ENCODE data around the gene NKIRAS2.
A peak's percentile ranks its signal among the peaks of the same experiment; 100 is the strongest.
"Not testable (repeated sequence)": the region's sequence is repeated elsewhere in the genome, so short reads cannot be mapped to it uniquely, and the experiment has no call there.

NKIRAS2 gene

DNA sequence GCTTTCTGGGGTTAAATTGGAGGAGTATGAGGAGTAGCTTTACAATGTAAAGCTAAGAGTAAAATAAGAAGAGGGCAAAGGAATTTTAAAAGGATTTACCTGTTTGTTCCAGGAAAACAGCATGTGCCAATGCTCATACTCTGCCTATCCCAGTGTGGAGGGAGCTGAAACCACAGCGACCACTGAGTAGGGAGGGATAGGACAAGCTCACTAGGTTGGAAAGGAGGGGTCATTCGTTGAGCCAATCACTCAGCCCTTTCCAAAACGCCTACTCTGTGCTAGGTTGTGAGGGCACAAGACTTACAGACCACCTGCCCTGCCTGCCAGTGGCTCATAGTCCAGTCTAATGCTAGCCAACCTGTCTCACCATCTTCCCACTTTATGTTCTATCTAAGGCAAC, 1.6 kb upstream of the NKIRAS2 start:
- peak overlapping the region; percentile 100 for H3K4me3 ChIP-seq (ENCODE audit: low read depth, low read length)
- no peak for DNase-seq (ENCODE audit: low read depth)
- TF ChIP-seq, protein P1, sequence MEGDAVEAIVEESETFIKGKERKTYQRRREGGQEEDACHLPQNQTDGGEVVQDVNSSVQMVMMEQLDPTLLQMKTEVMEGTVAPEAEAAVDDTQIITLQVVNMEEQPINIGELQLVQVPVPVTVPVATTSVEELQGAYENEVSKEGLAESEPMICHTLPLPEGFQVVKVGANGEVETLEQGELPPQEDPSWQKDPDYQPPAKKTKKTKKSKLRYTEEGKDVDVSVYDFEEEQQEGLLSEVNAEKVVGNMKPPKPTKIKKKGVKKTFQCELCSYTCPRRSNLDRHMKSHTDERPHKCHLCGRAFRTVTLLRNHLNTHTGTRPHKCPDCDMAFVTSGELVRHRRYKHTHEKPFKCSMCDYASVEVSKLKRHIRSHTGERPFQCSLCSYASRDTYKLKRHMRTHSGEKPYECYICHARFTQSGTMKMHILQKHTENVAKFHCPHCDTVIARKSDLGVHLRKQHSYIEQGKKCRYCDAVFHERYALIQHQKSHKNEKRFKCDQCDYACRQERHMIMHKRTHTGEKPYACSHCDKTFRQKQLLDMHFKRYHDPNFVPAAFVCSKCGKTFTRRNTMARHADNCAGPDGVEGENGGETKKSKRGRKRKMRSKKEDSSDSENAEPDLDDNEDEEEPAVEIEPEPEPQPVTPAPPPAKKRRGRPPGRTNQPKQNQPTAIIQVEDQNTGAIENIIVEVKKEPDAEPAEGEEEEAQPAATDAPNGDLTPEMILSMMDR (conservative IDR thresholded peaks at IDR 0.05; ENCODE audit: low read depth, low read length) = no peak

DNA sequence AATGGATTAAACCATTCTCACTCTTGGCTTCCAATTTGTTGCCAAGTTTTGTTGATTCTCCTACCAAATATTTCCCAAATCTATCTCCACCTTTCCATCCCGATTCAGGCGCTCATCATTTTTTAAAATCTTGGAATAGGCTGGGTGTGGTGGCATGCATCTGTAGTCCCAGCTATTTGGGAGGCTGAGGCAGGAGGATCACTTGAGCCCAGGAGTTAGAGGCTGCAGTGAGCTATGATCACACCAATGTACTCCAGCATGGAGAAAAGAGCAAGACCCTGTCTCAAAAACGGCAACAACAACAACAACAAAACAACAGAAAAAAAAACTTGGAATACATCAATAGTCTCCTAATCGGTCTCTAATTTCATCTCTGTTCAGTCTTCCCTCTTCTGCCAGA, 902 bp upstream of the NKIRAS2 start:
- TF ChIP-seq, protein P1 (conservative IDR thresholded peaks at IDR 0.05; ENCODE audit: low read depth, low read length) = no peak
- no peak for DNase-seq (ENCODE audit: low read depth)
- no peak overlapping the region for H3K4me3 ChIP-seq (ENCODE audit: low read depth, low read length)

DNA sequence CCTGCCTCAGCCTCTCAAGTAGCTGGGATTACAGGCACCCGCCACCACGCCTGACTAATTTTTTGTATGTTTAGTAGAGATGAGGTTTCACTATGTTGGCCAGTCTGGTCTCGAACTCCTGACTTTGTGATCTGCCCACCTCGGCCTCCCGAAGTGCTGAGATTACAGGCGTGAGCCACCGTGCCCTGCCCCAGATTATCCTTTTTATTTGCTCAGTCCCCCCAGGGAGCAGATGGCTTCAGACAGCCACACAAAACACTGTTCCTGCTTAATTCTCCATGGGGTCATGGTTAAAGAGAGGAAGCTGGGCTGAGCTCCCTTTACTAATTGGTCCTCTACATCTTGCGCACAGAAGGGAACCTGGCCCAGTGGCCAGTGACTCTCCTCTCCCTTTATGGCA, 955 bp downstream of the NKIRAS2 start:
- H3K4me3 ChIP-seq (ENCODE audit: low read depth, low read length) = peak overlapping the region; percentile 91
- DNase-seq (ENCODE audit: low read depth) = not testable (repeated sequence)

DNA sequence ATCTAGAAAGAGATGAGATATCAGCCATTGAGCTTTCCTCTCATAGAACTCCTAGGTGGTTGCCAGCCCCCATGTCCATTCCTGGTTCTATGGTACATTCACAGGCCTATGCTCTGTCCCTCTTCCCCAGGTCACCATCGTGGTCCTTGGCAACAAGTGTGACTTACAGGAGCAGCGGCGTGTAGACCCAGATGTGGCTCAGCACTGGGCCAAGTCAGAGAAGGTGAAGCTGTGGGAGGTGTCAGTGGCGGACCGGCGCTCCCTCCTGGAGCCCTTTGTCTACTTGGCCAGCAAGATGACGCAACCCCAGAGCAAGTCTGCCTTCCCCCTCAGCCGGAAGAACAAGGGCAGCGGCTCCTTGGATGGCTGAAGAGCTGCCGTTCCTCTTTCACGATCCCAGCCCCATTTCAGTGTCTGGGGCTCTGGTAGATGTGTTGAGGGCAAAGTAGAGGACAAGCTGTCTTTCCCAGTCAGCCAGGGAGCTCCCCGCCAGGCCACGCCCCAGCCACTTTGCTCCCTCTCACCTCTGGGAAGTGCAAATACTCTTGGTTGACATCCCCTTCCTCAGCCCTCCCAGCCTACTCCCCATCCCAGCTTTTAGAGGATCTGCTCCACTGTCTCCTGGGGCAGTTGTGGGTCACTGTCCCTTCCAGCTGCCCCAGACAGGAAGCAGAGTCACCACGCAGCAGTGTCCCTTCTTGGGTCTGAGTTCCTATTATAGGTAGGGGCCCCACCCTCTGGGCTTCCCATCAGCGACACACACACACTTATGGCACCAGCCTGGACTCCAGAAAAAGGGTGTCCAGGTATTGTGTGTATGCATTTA, 3.8 kb downstream of the NKIRAS2 start:
- DNase-seq (ENCODE audit: low read depth) = no peak
- H3K4me3 ChIP-seq (ENCODE audit: low read depth, low read length) = no peak overlapping the region
- TF ChIP-seq, protein P1 (conservative IDR thresholded peaks at IDR 0.05; ENCODE audit: low read depth, low read length) = no peak

DNA sequence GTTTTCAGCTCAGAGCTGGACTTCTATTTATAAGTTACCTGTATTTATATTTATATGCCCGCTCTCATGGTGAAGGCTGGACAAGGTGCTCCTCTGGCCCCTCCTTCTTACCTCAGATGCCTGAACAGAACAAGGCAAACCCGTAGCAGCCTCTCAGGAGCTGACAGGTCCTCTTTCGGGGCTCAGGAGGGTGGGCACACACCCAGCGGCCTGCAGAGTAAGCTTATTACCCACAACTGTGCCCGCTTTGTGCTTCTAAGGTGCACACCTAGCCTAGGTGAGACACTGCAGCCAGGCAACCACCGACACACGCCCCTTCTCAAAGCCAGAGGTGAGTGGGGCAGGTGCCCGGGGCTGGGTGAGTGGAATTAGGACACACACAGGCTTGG, 5.3 kb downstream of the NKIRAS2 start:
- H3K4me3 ChIP-seq (ENCODE audit: low read depth, low read length) = no peak overlapping the region
- TF ChIP-seq, protein P1 (conservative IDR thresholded peaks at IDR 0.05; ENCODE audit: low read depth, low read length) = no peak
- DNase-seq (ENCODE audit: low read depth) = no peak

DNA sequence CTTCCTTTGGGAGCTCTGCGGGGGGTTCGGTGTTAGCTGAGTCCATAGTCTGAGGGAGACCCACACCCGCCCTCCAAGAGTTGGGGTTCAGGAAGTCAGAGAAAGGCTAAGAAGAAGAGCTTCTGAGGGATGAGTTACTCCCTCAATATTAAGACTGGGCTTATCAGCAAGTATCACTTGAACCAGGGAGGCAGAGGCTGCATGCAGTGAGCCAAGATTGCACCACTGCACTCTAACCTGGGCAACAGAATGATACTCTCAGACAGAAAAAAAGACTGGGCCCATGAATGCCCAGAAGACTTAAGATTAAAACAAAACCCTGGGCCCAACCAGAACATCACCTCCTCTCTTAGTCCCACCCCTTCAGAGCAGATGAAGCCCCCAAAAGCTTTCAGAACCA, 6.0 kb downstream of the NKIRAS2 start:
- no peak overlapping the region for H3K4me3 ChIP-seq (ENCODE audit: low read depth, low read length)
- TF ChIP-seq, protein P1 (conservative IDR thresholded peaks at IDR 0.05; ENCODE audit: low read depth, low read length) = no peak
- no peak for DNase-seq (ENCODE audit: low read depth)

DNA sequence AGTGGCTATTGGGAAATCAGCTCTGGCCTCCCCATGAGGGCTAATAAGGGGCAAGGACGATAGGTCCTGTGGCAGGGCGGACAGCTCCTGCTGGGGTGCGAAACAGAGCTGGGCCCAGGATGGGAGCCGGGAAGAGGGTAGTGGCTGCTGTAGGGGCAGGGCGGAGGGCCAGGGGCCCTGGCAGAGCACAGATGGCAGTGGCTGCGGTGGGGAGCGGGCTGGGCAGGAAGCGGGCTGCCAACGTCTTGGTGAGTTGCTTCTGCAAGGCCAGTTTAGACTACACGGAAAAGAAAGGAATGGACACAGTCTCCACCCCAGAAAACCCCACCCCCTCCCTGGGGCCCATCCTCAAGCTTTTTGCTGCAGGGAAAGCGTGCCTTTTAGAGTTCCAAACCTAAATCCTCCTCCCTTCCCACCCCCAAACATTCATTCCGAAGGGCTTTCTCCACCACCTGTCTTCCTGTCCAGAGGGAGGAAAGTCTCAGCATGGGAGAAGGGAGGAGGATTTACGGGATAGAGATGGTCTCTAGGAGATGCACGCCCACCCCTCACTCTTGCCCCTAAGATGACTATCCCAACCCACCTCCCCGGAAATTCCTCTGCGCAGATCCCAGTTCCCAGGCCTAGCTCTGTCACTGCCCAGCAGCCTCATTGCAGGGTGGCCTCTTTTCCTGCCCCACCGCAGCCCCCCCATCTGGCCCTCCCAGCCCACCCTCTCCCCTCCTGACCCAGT, 7.1 kb downstream of the NKIRAS2 start:
- DNase-seq (ENCODE audit: low read depth) = no peak
- TF ChIP-seq, protein P1 (conservative IDR thresholded peaks at IDR 0.05; ENCODE audit: low read depth, low read length) = no peak
- H3K4me3 ChIP-seq (ENCODE audit: low read depth, low read length) = no peak overlapping the region
